GM21717 (cell line): ENCODE measurements around the gene C1orf232.

Source experiments
- ATAC-seq: cut with Tn5 transposase; IDR thresholded peaks from one replicate; pipeline ENCODE4 v1.9.1; 2021; ENCODE audit warnings: mild to moderate bottlenecking, moderate library complexity; ENCODE audit not compliant: unreplicated experiment

C1orf232 gene

GRCh38 chr1:26158271-26158907, 10.4 kb downstream of the C1orf232 start:
- ATAC-seq, result no peak

DNA sequence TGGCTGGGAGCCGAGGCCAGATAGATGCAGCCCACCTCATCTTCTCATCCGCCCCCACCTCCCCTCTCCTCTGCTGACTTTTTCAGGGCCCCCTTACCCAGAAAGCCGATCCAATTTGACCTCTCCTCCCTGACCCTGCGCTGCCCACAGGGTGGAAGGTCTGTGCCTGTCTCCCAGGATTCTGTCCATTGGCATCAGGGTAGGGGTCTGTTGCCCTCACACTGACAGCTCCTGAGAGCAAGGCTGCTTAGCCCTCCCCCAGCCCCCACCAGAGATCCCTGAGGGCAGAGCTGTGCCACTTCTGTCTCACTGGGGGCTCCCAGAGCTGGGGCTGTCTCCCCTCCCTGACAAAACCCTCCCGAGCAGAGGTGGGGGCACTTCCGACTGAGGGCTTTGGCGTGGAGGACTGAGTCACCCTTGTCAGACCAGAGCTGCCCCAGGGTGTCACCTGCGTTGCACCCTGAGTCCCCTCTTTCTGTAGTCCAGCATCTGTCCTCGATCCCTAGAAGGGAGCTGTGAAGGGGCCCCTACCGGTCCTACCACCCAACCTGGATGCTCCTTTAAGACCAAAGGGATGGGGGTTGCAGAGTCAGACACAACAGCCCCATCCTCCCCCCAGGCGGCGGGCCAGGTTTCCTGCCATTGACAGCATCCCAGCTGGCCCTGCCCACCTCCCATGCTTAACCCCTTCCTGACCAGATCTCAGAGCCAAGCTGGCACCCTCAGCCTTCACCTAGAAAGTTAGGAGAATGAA, 12.3 kb downstream of the C1orf232 start:
- ATAC-seq, result no peak

- ATAC-seq, result no peak
These were observed 13.1 kb downstream of the C1orf232 start for GRCh38 chr1:26155370-26156284.

- ATAC-seq, result no peak
These were observed 14.0 kb downstream of the C1orf232 start for GRCh38 chr1:26154750-26155149.

GRCh38 chr1:26153966-26154532, 14.7 kb downstream of the C1orf232 start:
- ATAC-seq, result no peak

DNA sequence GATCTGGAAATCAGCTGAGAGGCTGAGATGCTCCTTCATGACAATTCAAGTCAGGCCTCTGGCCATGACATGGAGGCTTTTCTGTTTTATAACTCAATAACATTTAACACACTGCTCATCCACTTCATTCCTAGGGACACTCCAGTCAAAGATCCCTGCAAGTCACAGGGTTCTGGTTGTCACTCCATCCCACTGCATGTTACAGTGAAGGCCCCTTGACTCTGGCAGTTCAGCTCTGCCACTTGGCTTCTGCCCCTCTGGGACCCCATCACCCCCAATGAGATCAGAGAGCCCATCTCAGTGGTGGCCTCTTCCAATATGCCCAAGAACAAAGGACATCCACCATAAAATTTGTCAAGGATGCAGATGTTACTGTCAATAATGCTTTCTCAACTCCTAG, 19.9 kb downstream of the C1orf232 start:
- ATAC-seq, result no peak

DNA sequence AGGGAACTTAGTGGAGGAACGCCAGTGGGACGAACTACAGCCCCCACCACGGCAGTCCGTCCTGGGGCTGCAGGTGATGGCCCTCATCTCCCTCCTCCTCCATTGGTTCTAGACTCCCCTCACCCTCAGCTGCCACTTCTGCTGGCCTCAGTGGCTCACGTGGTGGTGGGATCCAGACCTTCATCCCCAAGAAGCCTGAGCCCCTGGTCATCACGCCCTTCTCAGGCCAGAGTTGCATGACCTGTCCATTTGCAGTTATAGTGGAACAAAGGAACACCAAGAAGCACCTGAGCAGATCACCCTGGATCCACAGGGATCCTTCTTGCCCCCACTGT, 22.8 kb downstream of the C1orf232 start:
- no peak for ATAC-seq

GRCh38 chr1:26145041-26145959, 23.5 kb downstream of the C1orf232 start:
- no peak for ATAC-seq

DNA sequence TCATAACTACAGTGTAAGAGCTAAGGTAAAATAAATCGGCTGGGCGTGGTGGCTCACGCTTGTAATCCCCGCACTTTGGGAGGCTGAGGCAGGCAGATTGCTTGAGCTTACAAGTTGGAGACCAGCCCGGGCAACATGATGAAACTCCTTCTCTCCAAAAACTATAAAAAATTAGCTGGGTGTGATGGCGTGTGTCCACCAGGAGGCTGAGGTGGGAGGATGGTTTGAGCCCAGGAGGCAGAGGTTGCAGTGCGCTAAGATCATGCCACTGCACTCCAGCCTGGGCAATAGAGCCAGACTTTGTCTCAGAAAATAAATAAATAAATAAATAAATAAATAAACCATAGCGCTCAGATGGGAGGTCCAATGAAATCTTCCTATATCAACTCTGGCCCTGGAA, 26.6 kb downstream of the C1orf232 start:
- ATAC-seq, result no peak

DNA sequence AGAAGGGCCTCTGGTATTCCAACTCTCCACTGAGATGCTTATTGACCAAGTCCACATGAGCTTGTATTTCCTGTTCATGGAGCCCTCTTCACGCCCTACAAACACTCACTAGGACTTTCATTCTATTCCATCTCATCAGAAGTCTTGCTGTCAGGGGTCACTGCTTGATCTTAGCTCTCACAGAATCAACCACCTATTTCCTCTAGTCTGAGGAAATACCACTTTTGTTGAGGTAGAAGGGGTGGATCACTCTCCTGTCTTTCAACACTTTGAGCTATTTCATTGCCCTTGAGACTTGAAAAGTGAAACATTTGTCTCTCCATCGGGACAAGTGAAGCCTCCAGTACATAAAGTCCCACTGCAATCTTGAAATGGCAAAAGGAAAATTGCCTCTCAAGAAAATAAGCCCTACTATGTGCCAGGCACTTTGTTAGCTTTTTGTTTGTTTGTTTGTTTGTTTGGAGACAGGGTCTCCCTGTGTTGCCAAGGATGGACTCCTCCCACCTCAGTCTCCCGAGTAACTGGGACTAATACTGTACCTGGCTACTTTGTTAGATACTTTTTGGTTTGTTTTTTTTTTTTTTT, 29.7 kb downstream of the C1orf232 start:
- no peak for ATAC-seq

- no peak for ATAC-seq
These were observed 34.3 kb downstream of the C1orf232 start for GRCh38 chr1:26134466-26134865.

DNA sequence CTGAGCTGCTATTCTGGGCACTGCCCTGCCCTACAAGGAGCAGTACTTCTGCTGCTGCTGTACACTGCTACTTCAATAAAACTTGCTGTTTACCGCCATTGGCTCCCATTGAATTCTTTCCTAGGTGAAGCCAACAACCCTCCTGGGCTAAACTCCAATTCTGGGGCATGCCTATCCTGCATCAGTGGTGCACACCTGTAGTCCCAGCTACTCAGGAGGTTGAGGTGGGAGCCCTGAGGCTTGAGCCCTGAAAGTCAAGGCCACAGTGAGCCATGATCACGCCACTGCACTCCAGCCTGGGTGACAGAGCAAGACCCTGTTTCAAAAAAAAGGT, 36.0 kb downstream of the C1orf232 start:
- ATAC-seq, result no peak

- ATAC-seq, result no peak
These were observed 36.5 kb downstream of the C1orf232 start for GRCh38 chr1:26132128-26132833.

DNA sequence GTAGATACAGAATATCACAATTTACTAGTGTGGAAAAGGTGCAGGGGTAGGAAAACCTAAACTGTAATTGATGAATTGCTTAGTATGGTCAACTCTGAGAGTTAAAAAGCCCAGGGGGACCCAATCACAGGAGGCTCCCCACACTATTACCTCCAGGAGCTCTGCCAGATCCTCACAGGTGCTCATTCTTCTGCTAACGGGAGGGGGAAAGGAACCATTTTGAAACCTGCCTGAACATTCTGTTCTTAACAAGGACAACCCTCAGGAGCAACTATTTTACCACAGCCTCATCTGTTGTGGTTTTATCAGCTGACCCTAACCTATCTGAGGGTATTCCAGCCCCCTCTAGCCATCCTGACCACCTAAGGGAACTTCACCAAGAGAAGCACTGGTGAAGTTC, 38.1 kb downstream of the C1orf232 start:
- ATAC-seq, result no peak

- no peak for ATAC-seq
These were observed 39.0 kb downstream of the C1orf232 start for GRCh38 chr1:26129778-26130177.

DNA sequence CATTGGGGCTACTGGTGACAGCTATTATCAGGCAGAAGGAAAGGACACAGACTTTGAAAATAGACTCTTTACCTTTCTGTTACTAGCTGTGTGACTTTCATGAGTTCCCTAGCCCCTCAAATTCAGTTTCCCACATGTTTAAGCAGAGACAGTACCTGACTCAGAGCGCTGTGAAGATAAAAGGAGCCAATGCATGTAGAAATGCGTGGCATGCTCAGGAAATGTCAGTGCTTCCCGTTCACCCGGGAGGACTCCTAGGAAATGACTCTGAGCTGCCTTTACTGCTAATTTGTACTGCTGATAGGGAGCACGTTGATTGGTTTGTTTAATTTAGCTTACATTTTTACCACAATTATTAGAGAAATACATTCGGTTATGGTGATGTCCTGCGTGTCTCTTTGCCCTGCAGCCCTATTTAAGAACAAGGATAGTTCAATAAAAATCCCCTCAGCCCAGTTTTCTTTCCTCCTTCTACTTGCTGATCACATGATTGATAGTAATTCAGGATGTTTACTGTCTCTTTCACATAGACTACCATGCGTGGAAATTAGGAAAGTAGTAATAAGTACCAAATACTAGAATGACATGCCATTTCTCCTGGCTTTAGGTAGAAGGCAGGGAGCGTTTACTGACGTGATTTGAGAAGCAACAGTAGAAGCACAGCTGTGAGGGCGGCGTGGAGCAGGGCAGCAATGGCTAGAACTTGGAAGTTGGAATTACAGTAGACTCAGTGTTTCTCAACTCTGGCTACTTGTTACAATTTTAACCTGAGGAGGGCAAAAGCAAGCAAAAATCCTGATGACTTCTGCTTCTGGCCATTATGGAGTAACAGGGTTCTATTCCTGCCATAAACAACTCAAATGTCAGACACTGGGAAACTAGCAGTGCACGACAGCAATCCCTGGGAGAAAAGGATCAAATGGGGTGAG, 41.3 kb downstream of the C1orf232 start:
- ATAC-seq, result no peak

GRCh38 chr1:26126321-26127084, 42.3 kb downstream of the C1orf232 start:
- peak; percentile 64 for ATAC-seq

- ATAC-seq, result no peak
These were observed 42.8 kb downstream of the C1orf232 start for GRCh38 chr1:26125946-26126320.
